Measurements from ENCODE around the gene CTPS1. TPM values are rescaled to one million over a fixed set of nuclear protein-coding genes. Genes with fewer than 3 reads are reported as not detected.

CTPS1 gene
- total RNA-seq, 1 experiment from 2014 or later = 69.9 TPM

- Mint-ChIP-seq H3K36me3 (ENCODE audit: insufficient read depth, unreplicated experiment) (no peaks in the 10 kb centered on the region), H3K27ac (ENCODE audit: low read depth, unreplicated experiment) (no peak overlapping the region), H3K4me1 (ENCODE audit: insufficient read depth, unreplicated experiment) (no peaks in the 10 kb centered on the region), H3K9me3 (ENCODE audit: unreplicated experiment) (no peaks in the 10 kb centered on the region), H3K27me3 (ENCODE audit: insufficient read depth, unreplicated experiment) (no peaks in the 10 kb centered on the region), H3K4me3 (ENCODE audit: unreplicated experiment) (no peak overlapping the region)
- intact Hi-C loops (cut with micrococcal nuclease) = no loop called here
- no peak for TF ChIP-seq CTCF (IDR thresholded peaks at IDR 0.05; ENCODE audit: unreplicated experiment)
- DNase-seq (ENCODE audit: unreplicated experiment) = no peak
- CTCF ChIA-PET = interaction anchor here (0.6 to 1.0 kb wide), 2 partner anchors 98 to 109 kb away, joined by 3 to 4 read pairs; no protein-coding TSS in a partner anchor
- POLR2A ChIA-PET = no interaction called here
- BruUV-seq (replicated peaks) = no TSS peak
Observed at GRCh38 chr1:40958210-40958609, 21.3 kb upstream of the CTPS1 start.

- BruUV-seq (replicated peaks) = no TSS peak
- TF ChIP-seq CTCF (IDR thresholded peaks at IDR 0.05; ENCODE audit: unreplicated experiment) = no peak
- H3K9me3 Mint-ChIP-seq (ENCODE audit: unreplicated experiment) = no peaks in the 10 kb centered on the region
- peaks cover 8% of the 10 kb centered on the region for H3K4me1 Mint-ChIP-seq (ENCODE audit: insufficient read depth, unreplicated experiment)
- no peaks in the 10 kb centered on the region for H3K36me3 Mint-ChIP-seq (ENCODE audit: insufficient read depth, unreplicated experiment)
- ChIA-PET POLR2A (interaction anchor here (1.2 kb wide), 1 partner anchor 14 kb away, joined by 3 read pairs; the partner anchor contains the start of gene CTPS1), CTCF (interaction anchor here (0.7 to 1.5 kb wide), 4 partner anchors 9 to 38 kb away, joined by 3 to 8 read pairs (median 4); no protein-coding TSS in a partner anchor)
- intact Hi-C loops (cut with micrococcal nuclease) = no loop called here
- no peaks in the 10 kb centered on the region for H3K27me3 Mint-ChIP-seq (ENCODE audit: insufficient read depth, unreplicated experiment)
- H3K27ac Mint-ChIP-seq (ENCODE audit: low read depth, unreplicated experiment) = no peak overlapping the region
- DNase-seq (ENCODE audit: unreplicated experiment) = no peak
- H3K4me3 Mint-ChIP-seq (ENCODE audit: unreplicated experiment) = no peak overlapping the region
Observed at GRCh38 chr1:40965531-40965930, 14.0 kb upstream of the CTPS1 start.

GRCh38 chr1:40966417-40966816 lies 13.1 kb upstream of the CTPS1 start:
- Mint-ChIP-seq H3K36me3 (ENCODE audit: insufficient read depth, unreplicated experiment) (no peaks in the 10 kb centered on the region), H3K4me1 (ENCODE audit: insufficient read depth, unreplicated experiment) (peaks cover 8% of the 10 kb centered on the region), H3K27me3 (ENCODE audit: insufficient read depth, unreplicated experiment) (no peaks in the 10 kb centered on the region), H3K4me3 (ENCODE audit: unreplicated experiment) (no peak overlapping the region), H3K27ac (ENCODE audit: low read depth, unreplicated experiment) (no peak overlapping the region), H3K9me3 (ENCODE audit: unreplicated experiment) (no peaks in the 10 kb centered on the region)
- POLR2A ChIA-PET = interaction anchor here (0.6 to 1.2 kb wide), 3 partner anchors 13 to 107 kb away, joined by 3 read pairs; partner anchors contain the start of gene CTPS1
- DNase-seq (ENCODE audit: unreplicated experiment) = no peak
- no peak for TF ChIP-seq CTCF (IDR thresholded peaks at IDR 0.05; ENCODE audit: unreplicated experiment)
- CTCF ChIA-PET = interaction anchor here (0.6 to 1.5 kb wide), 4 partner anchors 14 to 37 kb away, joined by 3 to 8 read pairs (median 4); no protein-coding TSS in a partner anchor
- intact Hi-C loops (cut with micrococcal nuclease) = no loop called here
- BruUV-seq (replicated peaks) = no TSS peak

- no peak for TF ChIP-seq CTCF (IDR thresholded peaks at IDR 0.05; ENCODE audit: unreplicated experiment)
- no peaks in the 10 kb centered on the region for H3K9me3 Mint-ChIP-seq (ENCODE audit: unreplicated experiment)
- ChIA-PET POLR2A (no interaction called here), CTCF (interaction anchor here (0.6 kb wide), 1 partner anchor 437 kb away, joined by 4 read pairs; no protein-coding TSS in a partner anchor)
- no peak overlapping the region for H3K27ac Mint-ChIP-seq (ENCODE audit: low read depth, unreplicated experiment)
- DNase-seq (ENCODE audit: unreplicated experiment) = no peak
- peaks cover 8% of the 10 kb centered on the region for H3K4me1 Mint-ChIP-seq (ENCODE audit: insufficient read depth, unreplicated experiment)
- H3K27me3 Mint-ChIP-seq (ENCODE audit: insufficient read depth, unreplicated experiment) = no peaks in the 10 kb centered on the region
- no peak overlapping the region for H3K4me3 Mint-ChIP-seq (ENCODE audit: unreplicated experiment)
- intact Hi-C loops (cut with micrococcal nuclease) = no loop called here
- no TSS peak for BruUV-seq (replicated peaks)
- H3K36me3 Mint-ChIP-seq (ENCODE audit: insufficient read depth, unreplicated experiment) = no peaks in the 10 kb centered on the region
Observed at GRCh38 chr1:40969445-40969844, 10.1 kb upstream of the CTPS1 start.
